Liver (tissue), 9 donors: Measurements from ENCODE around the gene ANXA3. TPM values are rescaled to one million over a fixed set of nuclear protein-coding genes. Genes with fewer than 3 reads are reported as not detected.

Experiments
- DNase-seq: peaks from one replicate; pipeline ENCODE4 v3.0.0-alpha.2; 2017; ENCODE audit warnings: low spot score
- H3K27ac ChIP-seq, 2 donors: one replicate each; pipeline ENCODE4 v1.7.0; 2013; ENCODE audit warnings: inconsistent platforms in 2 of 2, low read length in 2 of 2, control low read depth in 1 of 2, low read depth in 1 of 2, mild to moderate bottlenecking in 1 of 2
- H3K27me3 ChIP-seq, 4 donors: one replicate each; pipeline versions ENCODE4 v1.6.1 to v1.7.0; 2013; ENCODE audit warnings: low read length in 3 of 4, inconsistent platforms in 1 of 4, mild to moderate bottlenecking in 1 of 4, moderate library complexity in 1 of 4; ENCODE audit not compliant: control insufficient read depth in 4 of 4, insufficient read depth in 4 of 4
- H3K36me3 ChIP-seq, 4 donors: one replicate each; pipeline versions ENCODE4 v1.6.1 to v1.7.0; 2013; ENCODE audit warnings: low read length in 3 of 4, mild to moderate bottlenecking in 3 of 4, low read depth in 1 of 4, moderate library complexity in 1 of 4; ENCODE audit not compliant: control insufficient read depth in 4 of 4, insufficient read depth in 3 of 4
- H3K4me1 ChIP-seq, 4 donors: one replicate each; pipeline versions ENCODE4 v1.6.1 to v1.7.0; 2013; ENCODE audit warnings: low read length in 3 of 4, mild to moderate bottlenecking in 3 of 4, moderate library complexity in 1 of 4; ENCODE audit not compliant: control insufficient read depth in 4 of 4, insufficient read depth in 4 of 4
- H3K4me3 ChIP-seq, 3 donors: one replicate each; pipeline versions ENCODE4 v1.6.1 to v1.7.0; 2013; ENCODE audit warnings: low read length in 3 of 3, control low read depth in 1 of 3, low read depth in 1 of 3, mild to moderate bottlenecking in 1 of 3
- H3K9ac ChIP-seq, 2 donors: one replicate each; pipeline ENCODE4 v1.7.0; 2013; ENCODE audit warnings: low read length in 2 of 2, mild to moderate bottlenecking in 2 of 2, moderate library complexity in 2 of 2, control low read depth in 1 of 2, low read depth in 1 of 2
- H3K9me3 ChIP-seq, 4 donors: one replicate each; pipeline versions ENCODE4 v1.6.1 to v1.7.0; 2013; ENCODE audit warnings: low read length in 3 of 4; ENCODE audit not compliant: control insufficient read depth in 4 of 4
- EGR1 ChIP-seq, 2 donors: IDR thresholded peaks; 2 replicates each; pipeline ENCODE4 v1.6.1; 2016 to 2018; ENCODE audit warnings: antibody characterized with exemption in 2 of 2, low read depth in 2 of 2
- FOXA1 ChIP-seq: IDR thresholded peaks from 2 replicates; pipeline ENCODE4 v1.6.1; 2016; ENCODE audit warnings: antibody characterized with exemption
- FOXA2 ChIP-seq: IDR thresholded peaks from 2 replicates; pipeline ENCODE4 v1.6.1; 2016; ENCODE audit warnings: antibody characterized with exemption
- GABPA ChIP-seq, 2 donors: IDR thresholded peaks in 1 of 2; conservative IDR thresholded peaks in 1 of 2; 2 replicates each; pipeline ENCODE4 v1.6.1; 2016; ENCODE audit warnings: antibody characterized with exemption in 2 of 2, mild to moderate bottlenecking in 1 of 2, moderate library complexity in 1 of 2
- HNF4A ChIP-seq, 2 donors: conservative IDR thresholded peaks; 2 replicates each; pipeline ENCODE4 v1.6.1; 2016; ENCODE audit warnings: antibody characterized with exemption in 2 of 2, mild to moderate bottlenecking in 2 of 2
- HNF4G ChIP-seq: IDR thresholded peaks from 2 replicates; pipeline ENCODE4 v1.6.1; 2016; ENCODE audit warnings: antibody characterized with exemption
- JUND ChIP-seq, 2 donors: IDR thresholded peaks; 2 replicates each; pipeline ENCODE4 v1.6.1; 2016; ENCODE audit warnings: antibody characterized with exemption in 2 of 2
- NR2F2 ChIP-seq: IDR thresholded peaks from 2 replicates; pipeline ENCODE4 v1.6.1; 2016; ENCODE audit warnings: antibody characterized with exemption
- RAD21 ChIP-seq, 2 donors: IDR thresholded peaks; 2 replicates each; pipeline ENCODE4 v1.6.1; 2016; ENCODE audit warnings: antibody characterized with exemption in 2 of 2, mild to moderate bottlenecking in 2 of 2
- SP1 ChIP-seq: IDR thresholded peaks from 2 replicates; pipeline ENCODE4 v1.6.1; 2018; ENCODE audit warnings: antibody characterized with exemption, mild to moderate bottlenecking
- TAF1 ChIP-seq: conservative IDR thresholded peaks from 2 replicates; pipeline ENCODE4 v1.6.1; 2016; ENCODE audit warnings: antibody characterized with exemption, mild to moderate bottlenecking
- YY1 ChIP-seq: IDR thresholded peaks from 2 replicates; pipeline ENCODE4 v1.6.1; 2016; ENCODE audit warnings: antibody characterized with exemption, mild to moderate bottlenecking
- WGBS: extraction: QIAGEN DNeasy Blood & Tissue Kit; methylation state at CpG from one replicate; pipeline ENCODE4 v1.1.7; 2013; 5-methylcytosine and 5-hydroxymethylcytosine counted together
- polyA plus RNA-seq, 2 donors: library from polyadenylated mRNA; stranded (reverse) in 1 of 2; unstranded in 1 of 2; fragments of 200-250 nt in 1 of 2; fragments of >200 nt in 1 of 2; fragmentation: Nextera tagmentation in 1 of 2; extraction: Ambion mirVana in 1 of 2; gene quantifications; one replicate each; pipeline versions ENCODE4 v1.2.1 to v1.2.3, GENCODE V29; 2013 to 2015
- total RNA-seq, 2 donors: library from RNA; depleted of rRNA; stranded (reverse); fragments of >200 nt; gene quantifications; one replicate each; pipeline ENCODE4 v1.2.3, GENCODE V29; 2014
- TF ChIP-seq, protein P1 (sequence below): IDR thresholded peaks from 2 replicates; pipeline ENCODE4 v1.6.1; 2016; ENCODE audit warnings: antibody characterized with exemption
- TF ChIP-seq, protein P2 (sequence below): IDR thresholded peaks from 2 replicates; pipeline ENCODE4 v1.6.1; 2016; ENCODE audit warnings: antibody characterized with exemption, mild to moderate bottlenecking
- TF ChIP-seq, protein P3 (sequence below): fragments of 150-350 bp; IDR thresholded peaks from 2 replicates; pipeline ENCODE4 v1.5.1; 2017; ENCODE audit warnings: improper control_type of control experiment, low read depth, low read length; ENCODE audit not compliant: missing input control
- TF ChIP-seq, protein P4 (sequence below): IDR thresholded peaks from 2 replicates; pipeline ENCODE4 v1.6.1; 2016; ENCODE audit warnings: antibody characterized with exemption
- donor health status: healthy.
- donor health status: healthy.
- donor health status: healthy.
- donor health status: healthy.
- donor health status: healthy.

The ANXA3 gene
- total and polyA plus RNA-seq, 4 donors = 1.7 to 16.4 (median 3.4) TPM

DNA sequence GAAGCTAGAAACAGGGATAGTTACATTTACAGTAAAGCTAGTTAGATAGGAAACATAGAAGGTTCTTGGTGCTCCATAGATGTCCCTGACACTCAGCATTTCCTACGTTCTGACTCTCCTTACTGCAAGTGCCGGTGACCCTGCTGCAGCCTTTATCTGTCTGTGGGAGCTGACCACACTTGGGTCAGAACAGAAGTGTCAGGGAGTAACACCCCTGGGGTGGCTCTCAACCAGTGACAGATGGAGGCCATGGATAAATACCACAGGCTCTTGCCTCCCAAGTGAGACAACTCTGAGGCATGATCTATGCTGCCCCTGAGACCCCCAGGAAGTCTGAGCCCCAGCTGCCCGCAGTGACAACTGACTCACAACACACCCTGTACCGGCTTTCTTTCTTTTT is 69.8 kb downstream of the ANXA3 start:
- Histone ChIP-seq H3K9me3 (no peaks in the 10 kb centered on the region), H3K4me1 (no peaks in the 10 kb centered on the region), H3K9ac (no peak overlapping the region), H3K27ac (no peak overlapping the region), H3K4me3 (no peak overlapping the region), H3K27me3 (no peaks in the 10 kb centered on the region), H3K36me3 (no peaks in the 10 kb centered on the region)
- 83% methylated on average over 4 of the region's 4 CpGs for WGBS
- DNase-seq = peak; percentile 67
- TF ChIP-seq, protein P1, sequence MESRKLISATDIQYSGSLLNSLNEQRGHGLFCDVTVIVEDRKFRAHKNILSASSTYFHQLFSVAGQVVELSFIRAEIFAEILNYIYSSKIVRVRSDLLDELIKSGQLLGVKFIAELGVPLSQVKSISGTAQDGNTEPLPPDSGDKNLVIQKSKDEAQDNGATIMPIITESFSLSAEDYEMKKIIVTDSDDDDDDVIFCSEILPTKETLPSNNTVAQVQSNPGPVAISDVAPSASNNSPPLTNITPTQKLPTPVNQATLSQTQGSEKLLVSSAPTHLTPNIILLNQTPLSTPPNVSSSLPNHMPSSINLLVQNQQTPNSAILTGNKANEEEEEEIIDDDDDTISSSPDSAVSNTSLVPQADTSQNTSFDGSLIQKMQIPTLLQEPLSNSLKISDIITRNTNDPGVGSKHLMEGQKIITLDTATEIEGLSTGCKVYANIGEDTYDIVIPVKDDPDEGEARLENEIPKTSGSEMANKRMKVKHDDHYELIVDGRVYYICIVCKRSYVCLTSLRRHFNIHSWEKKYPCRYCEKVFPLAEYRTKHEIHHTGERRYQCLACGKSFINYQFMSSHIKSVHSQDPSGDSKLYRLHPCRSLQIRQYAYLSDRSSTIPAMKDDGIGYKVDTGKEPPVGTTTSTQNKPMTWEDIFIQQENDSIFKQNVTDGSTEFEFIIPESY = no peak
- TF ChIP-seq GABPA (IDR thresholded peaks at IDR 0.05 in 1 of 2, conservative IDR thresholded peaks at IDR 0.05 in 1 of 2) (no peak), RAD21 (IDR thresholded peaks at IDR 0.05) (no peak)
- TF ChIP-seq, protein P2, sequence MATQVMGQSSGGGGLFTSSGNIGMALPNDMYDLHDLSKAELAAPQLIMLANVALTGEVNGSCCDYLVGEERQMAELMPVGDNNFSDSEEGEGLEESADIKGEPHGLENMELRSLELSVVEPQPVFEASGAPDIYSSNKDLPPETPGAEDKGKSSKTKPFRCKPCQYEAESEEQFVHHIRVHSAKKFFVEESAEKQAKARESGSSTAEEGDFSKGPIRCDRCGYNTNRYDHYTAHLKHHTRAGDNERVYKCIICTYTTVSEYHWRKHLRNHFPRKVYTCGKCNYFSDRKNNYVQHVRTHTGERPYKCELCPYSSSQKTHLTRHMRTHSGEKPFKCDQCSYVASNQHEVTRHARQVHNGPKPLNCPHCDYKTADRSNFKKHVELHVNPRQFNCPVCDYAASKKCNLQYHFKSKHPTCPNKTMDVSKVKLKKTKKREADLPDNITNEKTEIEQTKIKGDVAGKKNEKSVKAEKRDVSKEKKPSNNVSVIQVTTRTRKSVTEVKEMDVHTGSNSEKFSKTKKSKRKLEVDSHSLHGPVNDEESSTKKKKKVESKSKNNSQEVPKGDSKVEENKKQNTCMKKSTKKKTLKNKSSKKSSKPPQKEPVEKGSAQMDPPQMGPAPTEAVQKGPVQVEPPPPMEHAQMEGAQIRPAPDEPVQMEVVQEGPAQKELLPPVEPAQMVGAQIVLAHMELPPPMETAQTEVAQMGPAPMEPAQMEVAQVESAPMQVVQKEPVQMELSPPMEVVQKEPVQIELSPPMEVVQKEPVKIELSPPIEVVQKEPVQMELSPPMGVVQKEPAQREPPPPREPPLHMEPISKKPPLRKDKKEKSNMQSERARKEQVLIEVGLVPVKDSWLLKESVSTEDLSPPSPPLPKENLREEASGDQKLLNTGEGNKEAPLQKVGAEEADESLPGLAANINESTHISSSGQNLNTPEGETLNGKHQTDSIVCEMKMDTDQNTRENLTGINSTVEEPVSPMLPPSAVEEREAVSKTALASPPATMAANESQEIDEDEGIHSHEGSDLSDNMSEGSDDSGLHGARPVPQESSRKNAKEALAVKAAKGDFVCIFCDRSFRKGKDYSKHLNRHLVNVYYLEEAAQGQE = no peak

DNA sequence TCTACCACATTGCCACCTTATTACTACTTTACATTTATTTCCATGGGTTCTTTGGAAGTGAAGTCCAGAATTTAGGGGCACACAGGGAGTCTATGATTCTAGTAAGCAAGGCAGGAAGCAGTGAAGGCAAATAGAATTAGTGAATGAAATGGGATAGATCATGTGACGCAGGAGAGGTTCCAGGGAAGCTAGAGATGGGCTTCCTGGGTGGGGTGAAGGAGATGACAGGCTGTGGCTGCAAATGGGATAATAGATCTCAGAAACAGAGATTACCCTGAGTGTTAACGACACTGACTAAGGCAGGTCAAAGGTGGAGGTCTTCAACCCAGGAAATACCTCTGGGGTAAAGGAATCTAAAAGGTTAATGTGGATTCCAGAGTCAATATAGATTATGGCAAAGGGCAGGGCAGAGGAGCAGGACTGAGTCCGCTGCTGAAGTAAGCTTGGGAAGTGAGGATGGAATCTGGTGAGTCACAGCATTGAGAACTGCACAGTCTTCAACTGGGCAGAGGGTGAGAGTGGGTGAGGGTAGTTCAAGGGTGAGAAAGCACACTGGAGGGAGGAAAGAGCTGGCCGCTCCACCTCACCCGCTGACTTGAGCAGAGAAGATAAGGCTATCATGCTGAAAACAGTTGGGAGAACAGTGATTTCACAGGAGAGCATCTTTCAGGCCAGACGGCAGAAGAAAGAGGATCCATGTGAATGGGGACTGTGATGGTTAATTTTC is 70.8 kb downstream of the ANXA3 start:
- no peaks in the 10 kb centered on the region for H3K4me1 ChIP-seq
- DNase-seq = peak; percentile 52
- H3K27ac ChIP-seq = no peak overlapping the region
- no peak overlapping the region for H3K9ac ChIP-seq
- no peaks in the 10 kb centered on the region for H3K36me3 ChIP-seq
- TF ChIP-seq JUND (IDR thresholded peaks at IDR 0.05) = no peak
- no peak for TF ChIP-seq HNF4A (conservative IDR thresholded peaks at IDR 0.05)
- TF ChIP-seq, protein P3, sequence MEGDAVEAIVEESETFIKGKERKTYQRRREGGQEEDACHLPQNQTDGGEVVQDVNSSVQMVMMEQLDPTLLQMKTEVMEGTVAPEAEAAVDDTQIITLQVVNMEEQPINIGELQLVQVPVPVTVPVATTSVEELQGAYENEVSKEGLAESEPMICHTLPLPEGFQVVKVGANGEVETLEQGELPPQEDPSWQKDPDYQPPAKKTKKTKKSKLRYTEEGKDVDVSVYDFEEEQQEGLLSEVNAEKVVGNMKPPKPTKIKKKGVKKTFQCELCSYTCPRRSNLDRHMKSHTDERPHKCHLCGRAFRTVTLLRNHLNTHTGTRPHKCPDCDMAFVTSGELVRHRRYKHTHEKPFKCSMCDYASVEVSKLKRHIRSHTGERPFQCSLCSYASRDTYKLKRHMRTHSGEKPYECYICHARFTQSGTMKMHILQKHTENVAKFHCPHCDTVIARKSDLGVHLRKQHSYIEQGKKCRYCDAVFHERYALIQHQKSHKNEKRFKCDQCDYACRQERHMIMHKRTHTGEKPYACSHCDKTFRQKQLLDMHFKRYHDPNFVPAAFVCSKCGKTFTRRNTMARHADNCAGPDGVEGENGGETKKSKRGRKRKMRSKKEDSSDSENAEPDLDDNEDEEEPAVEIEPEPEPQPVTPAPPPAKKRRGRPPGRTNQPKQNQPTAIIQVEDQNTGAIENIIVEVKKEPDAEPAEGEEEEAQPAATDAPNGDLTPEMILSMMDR = no peak
- no peak for TF ChIP-seq TAF1
- TF ChIP-seq, protein P4, sequence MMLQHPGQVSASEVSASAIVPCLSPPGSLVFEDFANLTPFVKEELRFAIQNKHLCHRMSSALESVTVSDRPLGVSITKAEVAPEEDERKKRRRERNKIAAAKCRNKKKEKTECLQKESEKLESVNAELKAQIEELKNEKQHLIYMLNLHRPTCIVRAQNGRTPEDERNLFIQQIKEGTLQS = no peak
- TF ChIP-seq, protein P2 = no peak
- TF ChIP-seq NR2F2 = no peak
- TF ChIP-seq FOXA1 = no peak
- no peak for TF ChIP-seq SP1
- no peak for TF ChIP-seq RAD21 (IDR thresholded peaks at IDR 0.05)
- no peak for TF ChIP-seq FOXA2
- no peak for TF ChIP-seq HNF4G
- TF ChIP-seq YY1 = no peak
- no peak for TF ChIP-seq EGR1 (IDR thresholded peaks at IDR 0.05; ENCODE audit: low read depth in 2 of 2)
- no peak for TF ChIP-seq GABPA (IDR thresholded peaks at IDR 0.05 in 1 of 2, conservative IDR thresholded peaks at IDR 0.05 in 1 of 2)
- H3K27me3 ChIP-seq = no peaks in the 10 kb centered on the region
- WGBS = 68% methylated on average over 6 of the region's 6 CpGs
- no peak overlapping the region for H3K4me3 ChIP-seq
- H3K9me3 ChIP-seq = no peaks in the 10 kb centered on the region
